Measurements from ENCODE around the gene SLC5A2. TPM values are rescaled to one million over a fixed set of nuclear protein-coding genes. Genes with fewer than 3 reads are reported as not detected.

The SLC5A2 gene
- total and polyA plus RNA-seq, 2 of the 13 experiments (the other 11 are each of a cell fraction or from before 2014, with no cell fraction given): 0.24 to 0.97 TPM

DNA sequence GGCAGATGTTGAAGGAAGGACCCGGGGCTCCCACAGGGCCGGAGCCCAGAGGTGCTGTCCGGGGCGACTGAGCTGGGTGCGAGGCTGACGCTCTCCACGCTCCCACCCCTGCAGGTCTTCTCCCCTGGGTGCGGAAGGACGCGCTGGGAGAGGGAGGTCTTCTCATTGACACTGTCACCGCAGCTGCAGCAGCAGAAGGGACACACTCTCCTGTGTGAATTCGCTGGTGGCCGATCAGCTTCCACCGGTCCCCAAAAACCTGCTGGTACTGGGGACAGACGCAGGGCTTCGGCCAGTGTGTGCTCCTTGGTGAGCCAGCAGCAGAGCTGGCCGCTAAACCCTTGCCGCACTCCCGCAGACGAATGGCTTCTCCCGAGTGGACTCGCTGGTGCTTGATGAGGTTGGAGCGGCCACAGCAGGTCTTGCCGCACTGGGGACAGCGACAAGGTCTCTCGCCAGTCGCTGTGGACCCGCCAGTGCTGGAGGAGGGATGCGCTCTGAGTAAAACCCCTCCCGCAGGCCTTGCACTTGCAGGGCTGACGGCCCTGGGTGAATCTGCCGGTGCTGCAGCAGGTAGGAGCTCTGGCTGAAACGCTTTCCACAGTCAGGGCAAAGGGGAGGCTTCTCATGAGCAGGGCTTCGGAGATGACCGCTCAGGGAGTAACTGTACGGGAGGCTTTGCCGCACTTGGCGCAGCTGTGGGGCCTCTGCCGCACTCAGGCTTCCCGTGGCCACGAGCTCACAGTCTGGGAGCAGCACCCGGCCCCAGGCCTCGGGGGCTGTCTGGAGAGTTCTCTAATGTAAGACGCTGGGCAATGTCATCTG is 46.5 kb upstream of the SLC5A2 start:
- H4K20me1 ChIP-seq (ENCODE audit: insufficient read depth, low read length): no peaks in the 10 kb centered on the region
- H3K9me3 ChIP-seq (ENCODE audit: low read length): no peaks in the 10 kb centered on the region
- ChIA-PET POLR2A (no interaction called here), CTCF (ENCODE audit: low intra/inter-chr PET ratio, low total read pairs) (no interaction called here)
- intact Hi-C loops (cut with micrococcal nuclease; ENCODE audit: unreplicated experiment): no loop called here
- no peak overlapping the region for H3K4me3 ChIP-seq (replicated peaks in 1 of 3; ENCODE audit: insufficient read depth in 1 of 3, low read depth in 2 of 3, low read length in 3 of 3)
- no TSS peak for BruUV-seq (replicated peaks)
- H3K79me2 ChIP-seq (ENCODE audit: insufficient read depth, low read length): no peaks in the 10 kb centered on the region
- in situ Hi-C loops (cut with HindIII; ENCODE audit: extremely low pct_ligation_motif_present, low pct_unique_long_range_greater_than_20kb): loop anchor here (25.0 kb wide), 1 partner anchor 224 kb away; the partner anchor contains the start of genes PYCARD, PYDC1 and TRIM72
- WGBS (ENCODE audit: low lambda C conversion rate): 56% methylated on average over 17 of the region's 44 CpGs
- no peaks in the 10 kb centered on the region; the same call in 1 of the 2 replicates for H3K4me1 ChIP-seq (ENCODE audit: insufficient read depth, low read length)
- no peak for FAIRE-seq
- H2AFZ ChIP-seq (ENCODE audit: low read length): no peak overlapping the region
- DNase-seq (ENCODE audit: low spot score): no peak
- no peak for TF ChIP-seq ZSCAN5A (CRISPR knock-in tag; IDR thresholded peaks at IDR 0.05; ENCODE audit: borderline replicate concordance)
- 0 out of 2 replicates have a peak, but pooled peaks have one; percentile 32 for TF ChIP-seq ZNF30 (CRISPR knock-in tag; IDR thresholded peaks at IDR 0.05)
- no peak overlapping the region for H3K9ac ChIP-seq (ENCODE audit: insufficient read depth, low read depth, low read length)
- H3K36me3 ChIP-seq (replicated peaks in 1 of 2; ENCODE audit: control insufficient read depth in 1 of 2, insufficient read depth in 2 of 2, low read length in 2 of 2): no peaks in the 10 kb centered on the region
- H3K4me2 ChIP-seq (ENCODE audit: low read depth, low read length): no peak overlapping the region
- ATAC-seq: peak; percentile 28
- H3K27ac ChIP-seq (ENCODE audit: extremely low read length, insufficient read depth, low read length): no peak overlapping the region
- peaks cover 1 to 19% of the 10 kb centered on the region in 2 experiments; a peak in 2 of 5 replicates for H3K27me3 ChIP-seq (ENCODE audit: control insufficient read depth in 1 of 2, insufficient read depth in 2 of 2, low read length in 2 of 2)

DNA sequence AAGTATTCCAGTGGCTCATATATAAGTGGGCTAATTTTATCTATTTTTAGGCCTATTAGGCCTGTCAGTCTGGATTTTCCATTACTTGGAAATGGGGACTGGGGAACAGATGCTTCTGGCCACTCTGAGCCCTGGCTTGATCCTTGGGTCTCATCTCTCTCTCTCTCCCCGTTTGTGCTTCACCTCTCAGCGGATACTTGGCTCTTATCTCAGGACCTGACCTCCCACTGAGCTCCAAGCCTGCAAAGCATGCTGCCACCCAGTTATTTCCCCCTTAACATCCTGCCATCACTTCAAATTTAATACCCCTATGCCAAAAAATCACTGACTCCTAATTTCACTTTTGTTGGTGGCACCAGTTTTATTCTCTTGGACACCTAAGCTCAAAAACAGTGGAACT is 44.5 kb upstream of the SLC5A2 start:
- Histone ChIP-seq H3K79me2 (ENCODE audit: insufficient read depth, low read length) (no peaks in the 10 kb centered on the region), H3K27me3 (ENCODE audit: control insufficient read depth in 1 of 2, insufficient read depth in 2 of 2, low read length in 2 of 2) (peaks cover 1 to 19% of the 10 kb centered on the region in 2 experiments; a peak in 2 of 5 replicates), H3K27ac (ENCODE audit: extremely low read length, insufficient read depth, low read length) (no peak overlapping the region), H3K36me3 (replicated peaks in 1 of 2; ENCODE audit: control insufficient read depth in 1 of 2, insufficient read depth in 2 of 2, low read length in 2 of 2) (no peaks in the 10 kb centered on the region), H3K9ac (ENCODE audit: insufficient read depth, low read depth, low read length) (no peak overlapping the region), H3K4me2 (ENCODE audit: low read depth, low read length) (no peak overlapping the region), H4K20me1 (ENCODE audit: insufficient read depth, low read length) (no peaks in the 10 kb centered on the region), H2AFZ (ENCODE audit: low read length) (no peak overlapping the region), H3K9me3 (ENCODE audit: low read length) (no peaks in the 10 kb centered on the region), H3K4me3 (replicated peaks in 1 of 3; ENCODE audit: insufficient read depth in 1 of 3, low read depth in 2 of 3, low read length in 3 of 3) (no peak overlapping the region), H3K4me1 (ENCODE audit: insufficient read depth, low read length) (peaks cover 6% of the 10 kb centered on the region; the same call in 1 of the 2 replicates)
- in situ Hi-C loops (cut with HindIII; ENCODE audit: extremely low pct_ligation_motif_present, low pct_unique_long_range_greater_than_20kb): loop anchor here (25.0 kb wide), 1 partner anchor 226 kb away; the partner anchor contains the start of genes PYCARD, PYDC1 and TRIM72
- POLR2A ChIA-PET: no interaction called here
- no peak for FAIRE-seq
- no peak for ATAC-seq
- no TSS peak for BruUV-seq (replicated peaks)
- TF ChIP-seq ADNP (CRISPR knock-in tag; IDR thresholded peaks at IDR 0.05) (no peak), TCF7L2 (IDR thresholded peaks at IDR 0.05; ENCODE audit: low read depth, low read length) (no peak), REPIN1 (CRISPR knock-in tag; IDR thresholded peaks at IDR 0.05; ENCODE audit: borderline replicate concordance, low read depth) (no peak), TEAD3 (CRISPR knock-in tag; optimal IDR thresholded peaks at IDR 0.05; ENCODE audit: borderline replicate concordance) (no peak), THYN1 (CRISPR knock-in tag; IDR thresholded peaks at IDR 0.05; ENCODE audit: borderline replicate concordance, low read depth) (no peak), MYNN (CRISPR knock-in tag; IDR thresholded peaks at IDR 0.05; ENCODE audit: low read depth) (no peak), TFAP4 (IDR thresholded peaks at IDR 0.05; ENCODE audit: borderline replicate concordance, low read depth) (no peak), TEAD2 (CRISPR knock-in tag; IDR thresholded peaks at IDR 0.05) (no peak), ZNF572 (CRISPR knock-in tag; IDR thresholded peaks at IDR 0.05) (no peak), NCOA5 (CRISPR knock-in tag; IDR thresholded peaks at IDR 0.05) (no peak), PHF5A (CRISPR knock-in tag; IDR thresholded peaks at IDR 0.05; ENCODE audit: low read depth, unreplicated experiment) (no peak), TBL1XR1 (IDR thresholded peaks at IDR 0.05; ENCODE audit: borderline replicate concordance, low read length, partially characterized antibody) (no peak), ZSCAN30 (CRISPR knock-in tag; IDR thresholded peaks at IDR 0.05) (no peak), SMC3 (IDR thresholded peaks at IDR 0.05; ENCODE audit: low read length) (no peak)
- 19% methylated on average over 2 of the region's 2 CpGs for WGBS (ENCODE audit: low lambda C conversion rate)
- DNase-seq (ENCODE audit: low spot score): no peak
- CTCF ChIA-PET (ENCODE audit: low intra/inter-chr PET ratio, low total read pairs): no interaction called here
- intact Hi-C loops (cut with micrococcal nuclease; ENCODE audit: unreplicated experiment): no loop called here
